HG02642 (cell line): Measurements from ENCODE around the gene INPP5K.
"Not testable (repeated sequence)": the region's sequence is repeated elsewhere in the genome, so short reads cannot be mapped to it uniquely, and the experiment has no call there.

Experiments used
- ATAC-seq: cut with Tn5 transposase; IDR thresholded peaks from one replicate; pipeline ENCODE4 v1.9.1; 2021; ENCODE audit warnings: mild to moderate bottlenecking; ENCODE audit not compliant: unreplicated experiment, poor library complexity

INPP5K gene

GRCh38 chr17:1470071-1470754, 46.2 kb downstream of the INPP5K start:
- no peak for ATAC-seq

- no peak for ATAC-seq
Measured at GRCh38 chr17:1469231-1469852, 47.1 kb downstream of the INPP5K start.

DNA sequence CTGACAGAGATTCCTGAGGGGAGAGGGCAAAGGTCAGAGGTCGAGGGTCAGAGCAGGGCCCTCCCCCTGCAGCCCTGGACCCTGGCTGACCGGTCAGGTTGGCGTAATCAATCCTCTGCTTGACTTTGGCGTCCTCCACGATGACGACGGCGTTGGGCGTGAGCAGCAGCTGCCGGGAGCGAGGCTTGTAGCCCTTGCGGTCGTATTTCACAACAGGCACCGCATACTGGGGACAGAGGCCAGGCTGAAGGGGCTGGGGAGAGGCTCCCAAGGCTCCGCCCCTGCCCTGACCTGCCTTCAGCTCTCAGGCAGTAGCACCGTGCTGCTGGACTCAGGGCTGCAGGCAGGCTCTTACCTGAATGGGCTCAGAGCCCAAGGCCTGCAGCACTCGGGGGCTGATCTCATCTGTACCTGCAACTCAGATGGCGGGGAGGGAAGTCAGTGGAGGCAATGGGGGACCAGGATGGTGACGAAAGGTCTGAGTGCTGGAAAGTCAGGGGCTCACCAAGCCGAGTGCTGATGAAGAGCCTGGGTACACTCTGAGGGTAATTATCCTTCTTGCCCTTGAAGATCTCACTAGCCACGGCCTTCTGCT, 48.4 kb downstream of the INPP5K start:
- no peak for ATAC-seq

GRCh38 chr17:1467258-1467657, 49.2 kb downstream of the INPP5K start:
- no peak for ATAC-seq

- ATAC-seq, result no peak
Measured at GRCh38 chr17:1464186-1464585, 52.2 kb downstream of the INPP5K start.

DNA sequence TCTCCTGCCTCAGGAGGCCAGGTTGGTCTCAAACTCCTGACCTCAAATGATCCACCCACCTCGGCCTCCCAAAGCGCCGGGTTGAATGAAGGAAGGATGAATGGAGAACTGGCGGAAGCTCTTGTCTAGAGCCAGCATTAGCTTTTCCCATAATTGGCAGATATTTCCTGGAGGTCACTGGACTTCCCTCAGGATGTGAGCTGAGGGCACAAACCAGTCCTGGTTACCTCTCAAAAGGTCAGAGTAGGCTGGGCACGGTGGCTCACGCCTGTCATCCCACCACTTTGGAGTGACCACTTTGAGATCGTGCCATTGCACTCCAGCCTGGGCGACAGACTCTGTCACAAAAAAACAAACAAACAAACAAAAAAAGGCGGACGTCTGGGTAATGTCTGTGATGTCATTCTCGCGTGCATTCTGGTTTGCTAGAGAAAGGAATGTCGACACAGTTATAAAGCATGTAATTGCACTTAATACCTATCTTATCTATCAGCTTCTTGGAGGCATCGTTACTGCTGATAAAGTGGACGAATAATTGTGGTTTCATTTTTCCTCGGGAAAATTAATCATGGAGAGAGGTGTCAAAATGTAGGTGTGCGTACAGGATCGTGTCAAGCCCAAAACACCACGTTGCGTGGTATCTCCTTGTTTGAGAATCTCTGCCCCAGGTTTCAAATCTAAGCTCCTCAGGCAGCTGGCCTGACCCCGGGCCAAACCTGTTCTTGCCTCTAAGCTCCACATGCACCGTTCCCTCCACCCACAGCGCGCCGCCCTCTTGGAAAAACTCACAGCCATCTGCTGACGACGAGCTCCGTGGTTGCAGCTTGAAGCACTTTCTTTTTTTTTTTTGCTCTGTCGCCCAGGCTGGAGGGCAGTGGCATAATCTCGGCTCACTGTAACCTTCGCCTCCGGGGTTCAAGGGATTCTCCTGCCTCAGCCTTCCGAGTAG, 54.0 kb downstream of the INPP5K start:
- ATAC-seq, result no peak

DNA sequence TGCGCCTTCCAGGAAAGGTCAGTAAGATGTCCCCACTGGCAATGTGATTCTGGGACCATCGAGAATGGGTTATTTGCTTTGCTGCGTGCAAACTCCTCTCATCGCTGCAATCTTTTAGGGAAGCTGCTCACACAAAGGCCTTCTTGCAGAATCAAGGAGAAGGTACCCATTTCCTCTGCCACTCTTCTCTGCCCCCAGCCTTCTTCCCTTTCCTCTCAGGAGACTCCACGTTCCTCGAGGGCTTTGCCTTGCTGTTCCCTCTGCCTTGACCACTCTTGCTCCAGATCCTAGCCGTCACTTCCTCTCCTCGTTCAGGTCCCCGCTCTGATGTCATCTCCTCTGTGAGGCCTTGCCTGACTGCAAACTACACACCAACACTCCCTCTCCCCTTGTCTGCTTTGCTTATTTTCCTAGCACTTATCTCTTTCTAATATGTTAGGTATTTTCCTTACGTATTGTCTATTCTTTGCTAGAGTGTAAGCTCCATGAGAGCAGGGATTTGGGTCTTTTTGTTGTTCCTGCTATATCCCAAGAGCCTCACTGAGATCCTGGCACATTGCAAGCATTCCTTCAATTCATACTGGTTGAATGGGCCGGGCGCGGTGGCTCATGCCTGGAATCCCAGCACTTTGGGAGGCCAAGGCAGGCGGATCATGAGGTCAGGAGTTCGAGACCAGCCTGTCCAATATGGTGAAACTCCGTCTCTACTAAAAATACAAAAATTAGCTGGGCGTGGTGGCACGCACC, 55.0 kb downstream of the INPP5K start:
- ATAC-seq, result no peak

DNA sequence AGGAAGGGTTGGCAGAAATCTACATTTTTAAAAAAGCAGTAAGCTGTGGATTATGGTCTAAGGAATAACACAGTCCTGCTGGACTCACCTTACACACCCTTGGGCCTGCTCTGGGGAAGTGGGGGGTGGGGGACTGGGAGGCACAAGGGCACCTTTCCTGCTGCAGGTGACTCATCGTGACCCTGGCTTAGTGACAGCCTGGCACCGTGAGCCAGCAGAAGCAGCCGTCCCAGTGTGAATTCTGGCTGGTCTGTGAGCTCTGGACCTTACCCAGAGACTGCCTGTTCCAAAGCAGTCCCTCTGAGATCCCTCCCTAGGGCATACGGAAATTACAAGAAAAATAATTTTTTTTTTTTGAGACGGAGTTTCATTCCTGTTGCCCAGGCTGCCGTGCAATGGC, 56.2 kb downstream of the INPP5K start:
- ATAC-seq, result no peak

GRCh38 chr17:1455797-1456599, 60.4 kb downstream of the INPP5K start, which contains the start of gene CRK:
Gene CRK (minus strand): TSS chr17:1456232. CDS start chr17:1456117, 115 bp downstream.
- ATAC-seq, result peak; percentile 87

DNA sequence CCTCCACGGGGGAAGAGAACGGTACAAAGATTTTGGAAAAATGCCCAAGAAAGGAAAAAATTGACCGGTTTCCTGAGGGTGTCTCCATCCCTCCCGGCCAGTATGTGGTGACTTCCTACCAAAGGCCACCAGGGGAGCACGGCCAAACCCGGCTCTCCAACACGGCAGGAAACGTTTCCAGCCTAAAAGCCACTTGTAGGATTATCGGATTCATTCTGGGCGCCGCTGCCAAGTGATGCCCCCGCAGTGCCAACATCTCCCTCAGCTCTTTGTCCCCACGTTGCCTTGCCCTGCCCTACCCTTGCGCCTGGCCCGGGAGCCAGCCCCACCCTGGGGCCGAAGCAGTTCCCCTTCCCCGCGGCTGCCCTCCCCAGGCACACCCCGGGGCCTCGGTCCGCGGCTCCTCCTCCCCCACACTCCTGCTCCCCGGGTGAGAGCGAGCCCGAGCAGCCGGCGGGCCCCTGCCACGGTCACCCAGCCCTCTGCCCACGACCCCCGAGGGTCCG, 61.1 kb downstream of the INPP5K start:
- peak; percentile 33 for ATAC-seq

- no peak for ATAC-seq
Measured at GRCh38 chr17:1454541-1454940, 61.9 kb downstream of the INPP5K start.

DNA sequence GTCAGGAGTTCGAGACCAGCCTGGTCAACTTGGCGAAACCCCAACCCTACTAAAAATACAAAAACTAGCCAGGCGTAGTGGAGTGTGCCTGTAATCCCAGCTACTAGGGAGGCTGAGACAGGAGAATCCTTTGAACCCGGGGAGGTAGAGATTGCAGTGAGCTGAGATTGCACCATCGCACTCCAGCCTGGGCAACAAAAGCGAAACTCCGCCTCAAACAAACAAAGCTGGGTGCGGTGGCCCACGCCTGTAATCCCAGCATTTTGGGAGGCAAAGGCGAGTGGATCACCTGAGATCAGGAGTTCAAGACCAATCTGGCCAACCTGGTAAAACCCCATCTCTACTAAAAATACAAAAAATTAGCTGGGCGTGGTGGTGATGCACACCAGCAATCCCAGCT, 62.7 kb downstream of the INPP5K start:
- ATAC-seq, result not testable (repeated sequence)

- no peak for ATAC-seq
Measured at GRCh38 chr17:1452836-1453235, 63.6 kb downstream of the INPP5K start.

GRCh38 chr17:1450261-1450660, 66.2 kb downstream of the INPP5K start:
- not testable (repeated sequence) for ATAC-seq

DNA sequence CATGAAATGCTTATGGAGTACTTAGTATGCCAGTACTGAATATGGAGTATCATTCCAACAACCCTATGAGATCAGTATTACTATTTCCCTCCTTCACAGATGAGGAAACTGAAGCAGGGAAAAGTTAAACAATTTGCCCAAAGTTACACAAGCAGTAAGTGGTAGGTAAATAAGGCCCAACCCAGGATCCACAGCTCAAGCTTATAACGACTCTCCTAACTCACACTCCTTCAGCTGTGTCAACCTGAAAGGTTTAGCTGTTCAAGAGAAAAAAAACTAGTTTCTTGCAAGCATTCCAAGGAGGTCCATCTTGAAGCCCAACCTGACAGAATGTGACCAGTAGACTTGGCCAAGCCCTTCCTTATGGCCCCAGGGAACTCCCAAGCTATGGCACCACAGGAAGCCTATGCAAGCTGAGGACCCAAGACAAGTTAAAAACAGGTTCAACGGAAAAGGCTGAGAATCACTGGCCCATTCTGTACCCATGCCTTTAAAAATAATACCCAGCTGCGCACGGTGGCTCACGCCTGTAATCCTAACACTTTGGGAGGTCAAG, 66.9 kb downstream of the INPP5K start:
- no peak for ATAC-seq

DNA sequence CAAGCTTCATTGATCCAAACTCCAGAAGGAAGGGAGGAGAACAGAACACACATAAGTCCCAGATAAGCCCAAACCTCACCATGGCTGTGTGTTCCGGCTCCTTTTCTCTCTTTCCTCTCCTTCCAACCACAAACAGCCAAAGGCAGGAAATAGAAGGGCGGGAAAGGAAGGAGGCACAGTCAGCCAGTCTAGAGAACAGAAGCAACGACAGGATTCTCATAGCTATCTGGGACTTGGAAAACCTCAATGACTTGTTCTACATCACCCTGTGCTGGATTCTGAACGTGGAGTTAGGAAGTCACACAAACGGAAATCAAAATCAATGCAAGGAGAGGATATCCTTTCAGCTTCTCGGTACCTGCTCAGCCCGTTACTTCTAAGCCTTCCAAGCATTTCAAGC, 69.4 kb downstream of the INPP5K start:
- ATAC-seq, result no peak

- no peak for ATAC-seq
Measured at GRCh38 chr17:1446201-1446600, 70.2 kb downstream of the INPP5K start.

DNA sequence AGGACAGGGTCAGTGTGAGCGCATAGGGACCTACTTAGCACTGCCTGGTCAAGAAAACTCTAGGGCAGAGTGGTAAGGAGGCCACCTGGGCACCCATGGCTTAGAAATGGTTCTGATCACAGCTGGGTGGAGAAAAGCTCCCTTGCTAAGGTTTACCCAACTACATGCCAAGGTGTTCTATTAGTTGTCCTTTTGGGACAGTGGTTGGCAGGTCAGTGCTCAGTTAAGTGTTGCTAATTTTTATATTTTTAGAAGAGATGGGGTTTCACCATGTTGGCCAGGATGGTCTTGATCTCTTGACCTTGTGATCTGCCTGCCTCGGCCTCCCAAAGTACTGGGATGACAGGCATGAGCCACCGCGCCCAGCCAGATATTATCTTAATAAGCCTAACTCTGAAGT, 70.7 kb downstream of the INPP5K start:
- ATAC-seq, result not testable (repeated sequence)
